HEK293T (cell line): Measurements from ENCODE around the gene ACSF3.

Source experiments
- BHLHE40 ChIP-seq: fragments of 450-650 bp; IDR thresholded peaks from 2 replicates; pipeline ENCODE4 v1.6.1; 2016; ENCODE audit warnings: mild to moderate bottlenecking, moderate library complexity, borderline replicate concordance
- CTBP1 ChIP-seq: fragments of 450-650 bp; IDR thresholded peaks from 2 replicates; pipeline ENCODE4 v1.6.1; 2016; ENCODE audit warnings: borderline replicate concordance
- FOXK2 ChIP-seq: fragments of 450-650 bp; IDR thresholded peaks from 2 replicates; pipeline ENCODE4 v1.6.1; 2016; ENCODE audit warnings: mild to moderate bottlenecking
- SUZ12 ChIP-seq: fragments of 450-650 bp; IDR thresholded peaks from 2 replicates; pipeline ENCODE4 v1.6.1; 2016; ENCODE audit warnings: mild to moderate bottlenecking

DNA sequence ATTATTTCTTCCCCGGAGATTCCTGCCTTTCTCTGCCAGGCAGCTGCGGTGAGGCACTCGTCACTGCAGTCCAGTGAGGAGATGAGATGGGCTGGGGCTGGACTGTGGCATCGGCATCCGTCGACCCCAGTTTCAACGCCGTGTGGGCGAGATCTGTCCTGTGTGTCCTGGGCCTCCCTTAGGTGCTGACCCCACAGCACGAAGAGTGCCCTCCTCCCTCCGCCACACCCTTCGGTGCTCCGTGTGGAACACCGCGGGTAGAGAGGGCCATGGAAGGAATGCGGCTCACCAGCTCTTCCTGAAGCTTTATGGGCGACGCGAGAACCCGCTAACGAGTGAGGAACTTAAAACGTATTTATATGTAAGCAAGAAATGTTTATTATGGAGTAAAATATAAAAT lies 17.6 kb downstream of the ACSF3 start:
- TF ChIP-seq FOXK2: no peak
- no peak for TF ChIP-seq BHLHE40
- no peak for TF ChIP-seq CTBP1
- TF ChIP-seq SUZ12: no peak
